HG03439 (cell line): ENCODE data around the gene IRAK2.
"Not testable (repeated sequence)": the region's sequence is repeated elsewhere in the genome, so short reads cannot be mapped to it uniquely, and the experiment has no call there.

Experiments used
- ATAC-seq: cut with Tn5 transposase; IDR thresholded peaks from one replicate; pipeline ENCODE4 v1.9.1; 2021; ENCODE audit warnings: mild to moderate bottlenecking, moderate library complexity; ENCODE audit not compliant: unreplicated experiment

IRAK2 gene

DNA sequence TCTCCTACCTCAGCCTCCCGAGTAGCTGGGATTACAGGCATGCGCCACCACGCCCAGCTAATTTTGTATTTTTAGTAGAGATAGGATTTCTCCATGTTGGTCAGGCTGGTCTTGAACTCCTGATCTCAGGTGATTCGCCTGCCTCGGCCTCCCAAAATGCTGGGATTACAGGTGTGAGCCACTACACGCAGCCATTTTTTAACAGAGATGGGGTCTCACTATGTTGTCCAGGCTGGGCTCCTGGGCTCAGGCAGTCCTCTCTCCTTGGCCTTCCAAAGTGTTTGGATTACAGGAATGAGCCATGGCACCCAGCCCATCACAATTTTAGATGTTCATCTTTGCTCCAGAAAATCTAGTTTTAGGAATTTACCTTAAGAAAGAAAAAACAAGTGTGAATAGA is 6.2 kb upstream of the IRAK2 start:
- not testable (repeated sequence) for ATAC-seq

DNA sequence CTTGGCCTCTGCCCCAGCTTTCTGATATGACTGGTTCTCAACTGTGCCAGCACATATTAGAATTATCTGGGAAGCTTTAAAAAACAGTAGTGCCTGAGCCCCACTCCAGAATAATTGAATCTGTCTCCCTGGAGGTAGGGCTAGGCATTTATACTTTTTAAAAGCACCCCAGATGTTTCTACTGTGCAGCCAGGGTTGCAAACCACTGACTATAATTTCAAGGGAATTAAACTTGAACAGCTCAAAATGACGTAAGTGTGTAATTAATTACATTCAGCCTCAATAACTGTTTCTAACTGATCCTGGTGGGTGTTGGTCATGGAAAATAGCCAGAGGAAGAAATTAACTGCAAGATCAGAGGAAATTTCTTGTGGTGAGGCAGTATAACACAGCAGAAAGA is 4.4 kb upstream of the IRAK2 start:
- no peak for ATAC-seq

DNA sequence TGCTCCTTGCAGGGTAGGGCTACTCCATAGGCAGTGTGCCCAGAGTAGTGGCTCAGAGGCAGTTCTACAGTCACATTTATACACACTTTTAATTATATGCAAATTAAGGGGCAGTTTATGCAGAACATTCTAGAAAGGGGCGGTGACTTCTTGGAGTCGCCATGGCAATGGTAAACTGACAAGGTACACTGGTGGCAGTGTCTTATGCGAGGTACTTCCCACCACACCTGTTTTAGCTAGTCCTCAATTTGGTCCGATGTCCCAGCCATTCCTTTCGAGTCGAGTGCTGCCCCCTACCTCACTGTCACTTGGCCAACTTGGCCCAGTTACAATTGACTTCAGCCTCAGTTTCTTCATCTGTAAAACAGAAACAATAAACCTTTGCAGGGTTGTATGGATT is 3.8 kb upstream of the IRAK2 start:
- ATAC-seq, result no peak

DNA sequence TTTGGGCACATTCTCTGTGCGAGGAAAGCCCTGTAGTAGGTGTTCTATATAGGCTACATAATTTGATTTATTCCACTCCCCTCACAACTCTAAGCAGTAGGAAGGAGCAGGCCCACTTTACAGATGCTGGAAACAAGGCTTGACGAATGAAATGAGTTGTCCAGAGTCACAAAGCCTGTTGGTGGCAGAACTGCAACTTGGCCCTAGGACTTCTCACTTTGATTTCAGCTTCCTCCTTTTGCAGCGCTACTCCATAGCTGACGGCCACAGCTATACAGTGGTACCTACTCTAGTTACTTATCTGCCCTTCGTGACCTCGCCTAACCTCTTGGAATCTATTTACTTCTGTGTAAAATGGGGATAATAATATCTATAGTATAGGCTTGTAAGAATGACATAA is 2.5 kb upstream of the IRAK2 start:
- ATAC-seq, result no peak

DNA sequence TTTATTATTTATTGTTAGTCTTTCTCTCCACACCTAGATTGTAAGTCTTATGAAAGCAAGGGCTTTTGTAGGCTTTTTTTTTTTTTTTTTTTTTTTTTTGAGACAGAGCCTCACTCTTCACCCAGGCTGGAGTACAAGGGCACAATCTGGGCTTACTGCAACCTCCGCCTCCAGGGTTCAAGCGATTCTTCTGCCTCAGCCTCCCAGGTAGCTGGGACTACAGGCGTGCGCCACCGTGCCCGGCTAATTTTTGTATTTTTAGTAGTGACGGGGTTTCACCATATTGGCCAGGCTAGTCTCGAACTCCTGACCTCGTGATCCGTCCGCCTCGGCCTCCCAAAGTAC is 546 bp upstream of the IRAK2 start:
- not testable (repeated sequence) for ATAC-seq

DNA sequence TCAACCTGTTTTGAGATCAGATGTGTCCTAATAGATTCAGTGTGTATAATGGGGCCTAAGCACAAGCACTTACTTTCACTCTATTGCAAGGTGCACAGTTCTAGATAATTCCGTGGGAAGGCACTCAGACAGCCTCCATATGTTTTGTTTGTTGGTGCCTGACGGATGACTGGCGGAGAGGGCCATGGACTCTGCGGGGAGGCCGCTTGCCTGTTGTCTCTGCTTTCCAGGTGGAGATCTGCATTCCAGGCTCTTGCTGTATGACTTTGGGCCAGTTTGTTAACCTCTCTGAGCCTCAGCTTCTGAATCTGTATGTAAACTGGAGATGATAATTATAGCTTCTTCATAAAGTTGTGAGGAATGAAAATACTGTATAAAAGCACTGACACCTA is 1.5 kb downstream of the IRAK2 start:
- no peak for ATAC-seq

DNA sequence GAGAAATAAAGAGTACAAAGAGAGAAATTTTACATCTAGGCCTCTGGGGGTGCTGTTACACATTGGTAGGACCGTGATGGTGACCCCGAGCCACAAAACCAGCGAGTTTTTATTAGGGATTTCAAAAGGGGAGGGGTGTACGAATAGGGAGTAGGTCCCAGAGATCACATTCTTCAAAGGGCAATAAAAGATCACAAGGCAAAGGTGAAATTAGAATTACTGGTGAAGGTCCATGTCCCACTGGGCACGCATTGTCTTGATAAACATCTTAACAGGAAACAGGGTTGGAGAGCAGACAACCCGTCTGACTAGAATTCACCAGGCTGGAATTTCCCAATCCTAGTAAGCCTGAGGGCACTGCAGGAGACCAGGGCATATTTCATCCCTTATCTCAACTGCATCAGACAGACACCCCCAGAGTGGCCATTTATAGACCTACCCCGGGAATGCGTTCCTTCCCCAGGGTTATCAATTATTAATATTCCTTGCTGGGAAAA is 4.3 kb downstream of the IRAK2 start:
- ATAC-seq, result no peak

DNA sequence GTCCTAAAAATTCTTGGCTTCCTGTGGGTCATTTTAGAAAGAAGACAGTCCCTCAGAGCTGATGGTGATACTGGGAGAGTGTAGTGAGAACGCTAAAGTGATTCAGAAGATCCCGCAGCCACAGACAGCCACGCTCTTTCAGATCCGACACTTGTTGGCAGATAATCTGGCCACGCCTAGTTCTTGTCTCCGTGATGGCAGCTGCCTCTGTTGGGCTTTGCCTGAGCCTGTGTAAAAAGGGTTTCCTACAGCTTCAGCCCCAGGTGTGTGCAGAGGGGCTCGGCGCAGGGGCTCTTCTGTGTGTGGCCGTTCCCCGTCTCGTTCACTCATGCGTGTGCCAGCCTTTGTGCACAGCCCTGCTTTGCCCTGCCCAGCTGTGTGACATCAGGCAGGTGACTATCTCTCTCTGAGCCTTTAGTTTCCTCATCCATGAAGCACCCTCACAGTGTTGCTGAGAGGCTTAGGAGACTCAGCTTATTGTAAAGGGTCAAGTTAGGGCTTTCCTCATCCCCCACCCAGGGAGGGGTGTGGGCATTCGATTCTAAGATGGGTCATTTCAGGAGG is 6.3 kb downstream of the IRAK2 start:
- no peak for ATAC-seq

DNA sequence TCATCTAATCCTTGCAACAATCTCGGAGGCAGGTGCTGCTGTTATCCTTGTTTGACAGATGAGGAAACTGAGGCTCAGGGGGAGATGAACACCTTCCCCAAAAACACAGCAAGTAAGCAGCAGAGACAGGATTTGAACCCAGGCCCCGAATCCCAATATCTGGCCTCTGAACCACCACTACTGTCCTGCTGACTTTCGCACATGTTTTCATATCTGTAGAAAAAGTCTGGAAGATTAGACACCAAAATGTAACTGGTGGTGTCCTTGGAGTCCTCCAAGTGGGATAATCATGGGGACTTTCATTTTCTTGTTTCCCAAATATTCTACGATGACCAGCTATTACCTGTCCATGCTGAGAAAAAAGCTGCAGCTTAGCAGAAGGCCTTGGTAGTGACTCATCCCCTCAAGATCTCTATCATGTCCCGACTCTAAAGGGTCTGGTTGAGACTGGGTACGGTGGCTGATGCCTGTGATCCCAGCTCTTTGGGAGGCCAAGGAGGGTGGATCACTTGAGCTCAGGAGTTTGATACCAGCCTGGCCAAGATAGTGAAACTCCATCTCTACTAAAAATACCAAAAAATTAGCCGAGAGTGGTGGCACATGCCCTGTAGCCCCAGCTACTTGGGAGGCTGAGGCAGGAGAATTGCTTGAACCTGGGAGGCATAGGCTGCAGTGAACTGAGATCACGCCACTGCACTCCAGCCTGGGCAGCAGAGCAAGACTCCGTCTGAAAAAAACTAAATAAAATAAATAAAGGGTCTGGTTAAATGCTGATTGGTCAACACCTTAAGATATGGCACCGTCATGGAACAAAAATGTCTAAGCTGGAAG is 8.6 kb downstream of the IRAK2 start:
- ATAC-seq, result no peak

DNA sequence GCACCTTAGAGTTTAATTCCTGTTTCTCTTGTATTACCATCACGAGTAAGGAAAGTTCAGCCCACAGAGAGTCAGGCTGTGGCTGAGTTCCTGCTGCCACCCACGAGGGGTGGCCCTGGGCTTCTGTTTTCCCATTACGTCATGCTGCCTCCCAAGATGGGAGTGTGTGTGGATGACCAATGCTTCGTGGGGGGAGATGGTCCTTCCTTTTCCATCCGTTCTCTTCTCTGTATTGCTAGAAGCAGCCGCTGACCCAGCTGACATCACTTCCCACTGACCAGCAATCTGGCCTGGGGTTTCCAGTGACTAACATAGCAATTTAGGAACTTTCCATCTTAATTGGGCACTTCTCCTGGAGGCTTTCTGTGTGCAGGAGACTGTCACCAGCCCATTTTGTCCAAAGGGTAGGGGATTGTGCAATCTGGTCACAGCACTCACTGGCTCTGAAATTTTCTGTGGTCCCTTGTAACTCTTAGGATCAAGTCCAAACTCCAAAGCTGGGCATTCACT is 9.3 kb downstream of the IRAK2 start:
- ATAC-seq, result no peak

DNA sequence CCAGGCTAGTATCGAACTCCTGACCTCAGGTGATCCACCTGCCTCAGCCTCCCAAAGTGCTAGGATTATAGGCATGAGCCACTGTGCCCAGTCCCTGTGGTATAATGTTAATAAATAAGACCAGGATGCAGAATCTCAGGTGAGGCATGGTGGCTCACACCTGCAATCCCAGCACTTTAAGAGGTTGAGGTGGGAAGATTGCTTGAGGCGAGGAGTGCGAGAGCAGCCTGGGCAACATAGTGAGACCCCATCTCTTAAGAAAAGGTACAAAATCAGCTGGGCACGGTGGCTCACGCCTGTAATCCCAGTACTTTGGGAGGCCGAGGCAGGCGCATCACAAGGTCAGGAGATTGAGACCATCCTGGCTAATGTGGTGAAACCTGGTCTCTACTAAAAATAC is 10.6 kb downstream of the IRAK2 start:
- ATAC-seq, result not testable (repeated sequence)

DNA sequence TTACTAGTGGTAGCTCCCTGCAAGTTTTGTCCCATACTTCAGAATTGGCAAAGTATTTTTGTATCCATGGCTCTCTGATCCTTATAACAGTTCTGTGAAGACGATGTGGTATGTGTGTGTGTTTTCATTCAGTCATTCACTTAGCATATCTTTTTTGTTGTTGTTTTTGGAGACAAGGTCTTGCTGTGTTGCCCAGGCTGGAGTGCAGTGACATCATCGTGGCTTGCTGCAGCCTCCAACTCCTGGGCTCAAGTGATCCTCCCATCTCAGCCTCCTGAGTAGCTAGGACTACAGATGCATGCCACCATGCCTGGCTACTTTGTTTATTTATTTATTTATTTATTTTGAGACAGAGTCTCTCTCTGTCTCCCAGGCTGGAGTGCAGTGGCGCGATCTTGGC is 11.4 kb downstream of the IRAK2 start:
- not testable (repeated sequence) for ATAC-seq

DNA sequence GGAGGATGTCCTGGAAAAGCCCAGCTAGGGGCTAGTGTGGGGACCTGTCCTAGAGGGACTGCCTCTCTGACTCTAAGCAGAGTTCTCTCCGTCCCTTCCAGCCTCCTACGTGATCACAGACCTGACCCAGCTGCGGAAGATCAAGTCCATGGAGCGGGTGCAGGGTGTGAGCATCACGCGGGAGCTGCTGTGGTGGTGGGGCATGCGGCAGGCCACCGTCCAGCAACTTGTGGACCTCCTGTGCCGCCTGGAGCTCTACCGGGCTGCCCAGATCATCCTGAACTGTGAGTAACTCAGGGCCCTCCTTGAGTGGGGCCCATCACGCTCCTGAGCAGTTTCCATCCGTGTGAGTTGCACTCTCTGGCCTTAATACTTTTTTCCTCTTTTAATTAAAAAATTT is 13.0 kb downstream of the IRAK2 start:
- ATAC-seq, result no peak

DNA sequence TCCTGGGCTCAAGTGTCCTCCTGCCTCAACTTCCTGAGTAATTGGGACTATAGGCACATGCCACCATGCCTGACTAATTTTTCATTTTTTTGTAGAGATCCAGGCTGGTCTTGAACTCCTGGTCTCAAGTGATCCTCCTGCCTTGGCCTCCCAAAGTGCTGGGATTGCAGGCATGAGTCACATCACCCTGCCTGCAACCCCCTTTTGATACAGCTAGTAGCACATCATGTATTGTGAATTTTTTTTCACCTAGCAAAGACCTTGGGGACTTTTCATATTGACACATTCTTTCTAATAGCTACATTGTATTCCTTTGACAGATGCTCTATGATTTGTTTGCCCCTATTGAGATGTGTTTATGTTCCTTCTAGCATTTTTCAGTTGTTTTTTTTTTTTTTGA is 14.2 kb downstream of the IRAK2 start:
- ATAC-seq, result no peak

DNA sequence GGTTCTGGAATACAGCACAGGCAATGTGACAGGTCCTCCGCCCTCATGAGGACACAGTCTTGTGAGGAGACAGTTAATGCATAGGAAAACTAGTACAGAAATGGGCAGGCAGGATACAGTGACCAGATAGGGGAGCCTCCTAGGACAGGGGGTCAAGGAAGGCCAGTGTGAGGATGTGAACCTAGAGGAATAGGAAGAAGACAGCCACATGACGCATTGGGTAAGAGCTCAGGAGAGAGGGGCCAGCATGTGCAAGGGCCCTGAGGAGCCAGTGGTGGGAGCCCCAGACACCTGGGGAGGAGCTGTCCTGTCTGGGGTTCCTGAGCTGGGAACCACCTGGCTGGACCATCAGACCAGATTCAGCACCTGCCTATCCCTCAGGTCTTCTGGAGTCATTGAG is 15.6 kb downstream of the IRAK2 start:
- ATAC-seq, result no peak

DNA sequence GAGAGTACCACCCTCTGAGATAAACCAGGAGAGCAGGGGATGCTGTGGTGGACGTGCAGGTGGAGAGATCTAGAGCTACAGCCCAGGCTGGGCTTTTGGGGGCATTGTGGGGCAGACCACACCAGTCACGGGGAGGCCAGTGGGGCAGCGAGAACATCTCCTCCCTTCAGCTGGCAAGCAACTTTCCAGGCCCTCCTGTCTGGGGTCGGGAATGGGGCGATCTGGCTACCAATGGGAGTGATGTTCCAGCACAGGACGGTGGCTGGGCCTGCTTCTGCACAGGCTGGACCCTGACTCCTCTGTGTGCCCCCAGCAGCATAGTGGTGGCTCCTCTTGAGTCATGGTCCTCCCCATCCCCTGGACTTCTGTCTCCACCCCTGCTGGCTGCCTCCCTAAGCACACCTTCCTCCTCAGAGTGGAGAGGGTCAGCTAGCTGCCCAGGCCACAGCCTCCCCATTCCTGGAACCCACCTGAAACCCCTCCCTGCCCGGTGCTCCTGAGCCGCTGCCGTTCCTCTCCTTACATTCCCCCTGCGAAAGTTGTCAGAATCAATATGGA is 16.1 kb downstream of the IRAK2 start:
- ATAC-seq, result no peak

DNA sequence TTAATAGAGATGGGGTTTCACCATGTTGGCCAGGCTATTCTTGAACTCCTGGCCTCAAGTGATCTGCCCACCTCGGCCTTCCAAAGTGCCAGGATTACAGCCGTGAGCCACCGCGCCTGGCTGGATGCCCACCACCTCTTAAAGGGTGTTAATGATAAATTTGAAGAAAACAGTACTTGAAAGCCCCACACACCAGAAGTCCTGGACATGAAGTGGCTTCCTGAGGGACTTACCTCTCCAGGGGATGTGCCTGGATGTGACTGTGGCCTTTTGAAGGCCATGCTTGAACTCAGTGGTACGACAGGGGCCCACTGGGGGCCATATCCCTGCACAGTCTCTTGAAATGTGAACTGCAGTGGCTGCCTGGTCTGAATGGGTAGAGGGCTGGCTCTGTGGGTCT is 18.2 kb downstream of the IRAK2 start:
- ATAC-seq, result no peak

DNA sequence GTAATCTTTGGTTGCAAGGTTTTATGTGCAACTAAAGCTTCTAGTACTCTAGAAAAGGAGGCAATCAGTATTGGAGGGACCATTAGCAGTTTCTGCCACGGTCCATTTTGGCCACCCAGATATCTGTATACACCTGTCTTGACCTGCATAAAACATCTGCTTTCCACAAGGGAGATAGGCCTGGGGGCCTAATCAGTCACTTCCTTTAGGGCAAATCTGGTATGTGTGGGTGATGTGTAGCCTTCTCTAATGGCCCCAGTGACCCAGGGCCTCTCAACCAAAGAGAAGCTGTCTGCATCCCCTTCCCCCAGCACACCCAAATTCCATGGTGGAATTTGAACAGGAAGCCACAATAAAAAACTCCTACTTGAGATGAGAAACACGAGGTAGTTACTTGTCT is 19.5 kb downstream of the IRAK2 start:
- no peak for ATAC-seq

DNA sequence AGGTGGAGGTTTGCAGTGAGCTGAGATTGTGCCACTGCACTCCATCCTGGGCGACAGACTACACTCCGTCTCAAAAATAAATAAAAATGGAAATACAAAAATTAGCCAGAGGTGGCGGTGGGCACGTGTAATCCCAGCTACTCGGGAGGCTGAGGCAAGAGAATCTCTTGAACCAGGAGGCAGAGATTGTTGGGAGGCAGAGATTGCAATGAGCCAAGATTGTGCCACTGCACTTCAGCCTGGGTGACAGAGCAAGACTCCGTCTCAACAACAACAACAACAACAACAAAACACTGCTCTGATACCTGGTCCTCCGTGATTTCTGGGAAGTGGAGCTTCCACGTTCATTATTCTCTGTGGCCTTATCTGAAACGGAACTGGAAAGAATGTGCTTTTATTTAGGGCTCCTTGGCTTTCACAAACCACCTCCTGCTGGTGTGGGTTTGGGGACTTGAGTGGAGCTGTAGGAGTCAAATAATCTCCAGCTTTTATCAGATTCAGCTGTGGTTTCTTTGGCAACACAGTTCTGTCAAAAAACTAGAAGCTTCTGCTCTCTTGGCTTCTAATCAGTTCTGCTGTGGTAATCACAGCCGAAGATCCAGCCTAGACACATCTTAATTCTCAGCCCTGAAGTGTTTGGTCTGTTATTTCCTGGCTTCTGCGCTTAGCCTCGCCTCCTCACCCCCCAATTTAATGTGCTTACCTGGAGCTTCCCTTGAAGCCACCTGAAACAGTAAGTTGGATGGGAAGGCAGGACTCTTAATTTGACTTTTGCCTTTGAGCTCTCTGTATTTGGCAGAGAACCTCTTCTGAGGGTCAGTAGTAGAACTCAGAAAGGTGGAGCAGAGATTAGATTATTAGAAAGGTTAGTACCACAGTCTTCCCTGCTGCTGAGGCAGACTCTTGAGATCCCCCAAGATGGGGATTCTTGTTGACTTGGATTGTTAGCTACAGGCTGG is 21.4 kb downstream of the IRAK2 start:
- ATAC-seq, result no peak

DNA sequence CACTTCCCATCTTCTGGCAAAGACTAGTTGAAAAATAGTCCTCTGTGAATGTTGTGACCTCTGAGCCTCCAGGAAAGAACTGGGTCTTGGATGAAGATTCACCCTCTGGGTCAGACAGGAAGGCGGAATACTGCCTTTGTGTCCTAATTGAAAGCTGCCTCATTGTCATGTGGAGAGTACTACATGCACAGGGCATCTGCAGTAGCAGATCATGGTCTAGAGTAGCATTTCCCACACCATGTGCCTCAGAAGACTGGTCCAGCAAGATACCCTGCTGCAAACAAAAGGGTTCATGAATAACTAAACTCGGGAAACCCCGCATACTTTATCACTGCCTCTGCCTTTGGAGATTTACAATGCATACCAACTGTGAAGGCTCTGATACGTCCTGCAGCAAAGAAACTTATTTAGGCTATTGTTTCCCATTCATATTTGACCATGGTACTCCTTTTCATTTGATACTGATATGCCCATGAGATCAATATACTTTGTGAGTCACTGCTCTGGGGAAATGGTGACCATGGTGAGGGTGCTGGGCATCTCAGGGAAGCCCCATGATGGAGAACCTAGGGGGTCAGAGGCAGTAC is 22.7 kb downstream of the IRAK2 start:
- ATAC-seq, result no peak

DNA sequence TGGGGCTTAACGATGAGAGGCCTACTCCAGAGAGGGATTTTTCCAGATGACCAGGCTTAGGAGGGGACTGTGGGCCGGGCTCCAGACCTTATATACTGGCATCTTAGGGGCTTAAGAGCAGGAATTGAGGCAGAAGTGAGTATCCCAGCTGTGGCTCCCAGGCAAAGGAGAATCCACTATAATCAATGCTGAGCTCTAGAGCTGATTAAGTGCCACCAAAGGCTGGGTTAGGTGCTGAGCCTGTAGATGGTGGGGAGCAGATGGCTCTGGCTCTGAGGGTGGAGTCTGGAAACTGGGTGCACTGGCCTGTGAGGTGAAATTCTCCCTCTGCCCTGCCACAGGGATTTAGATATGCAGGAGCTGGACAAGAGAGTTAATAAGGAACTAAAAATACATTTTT is 23.2 kb downstream of the IRAK2 start:
- no peak for ATAC-seq
